Spleen (tissue), 11 donors: ENCODE measurements around the gene C12orf60. TPM values are rescaled to one million over a fixed set of nuclear protein-coding genes. Genes with fewer than 3 reads are reported as not detected.
A peak's percentile ranks its signal among the peaks of the same experiment; 100 is the strongest.

Experiments used
- DNase-seq: peaks from one replicate; pipeline ENCODE4 v3.0.0-alpha.2; 2020
- H3K27ac ChIP-seq, 8 donors: fragments of 200-600 bp; sonication (generic) in 7 of 8; 1 replicate in 4 of 8; 2 replicates in 4 of 8; pipeline versions ENCODE4 v1.5.0 to v1.8.0; 2016 to 2021; ENCODE audit warnings: inconsistent platforms in 4 of 8, mild to moderate bottlenecking in 4 of 8, moderate library complexity in 1 of 8
- H3K27me3 ChIP-seq, 7 donors: fragments of 200-600 bp; sonication (generic) in 6 of 7; replicated peaks in 1 of 7; 1 replicate in 4 of 7; 2 replicates in 3 of 7; pipeline versions ENCODE4 v1.5.0 to v1.8.0; 2016 to 2021; ENCODE audit warnings: inconsistent platforms in 3 of 7, mild to moderate bottlenecking in 1 of 7
- H3K36me3 ChIP-seq, 6 donors: fragments of 200-600 bp; sonication (generic) in 5 of 6; 1 replicate in 4 of 6; 2 replicates in 2 of 6; pipeline versions ENCODE4 v1.5.0 to v1.8.0; 2016 to 2021; ENCODE audit warnings: inconsistent platforms in 2 of 6
- H3K4me1 ChIP-seq, 6 donors: fragments of 200-600 bp; sonication (generic) in 5 of 6; 1 replicate in 3 of 6; 2 replicates in 3 of 6; pipeline versions ENCODE4 v1.5.0 to v1.8.0; 2016 to 2021; ENCODE audit warnings: inconsistent platforms in 3 of 6
- H3K4me3 ChIP-seq, 8 donors: fragments of 200-600 bp; sonication (generic) in 7 of 8; 1 replicate in 4 of 8; 2 replicates in 4 of 8; pipeline versions ENCODE4 v1.5.0 to v1.8.0; 2016 to 2021; ENCODE audit warnings: inconsistent platforms in 4 of 8, mild to moderate bottlenecking in 4 of 8, moderate library complexity in 2 of 8
- H3K9me3 ChIP-seq, 8 donors: fragments of 200-600 bp; sonication (generic) in 7 of 8; 1 replicate in 4 of 8; 2 replicates in 4 of 8; pipeline versions ENCODE4 v1.5.0 to v1.8.0; 2016 to 2021; ENCODE audit warnings: inconsistent platforms in 4 of 8
- CTCF ChIP-seq, 11 experiments: fragments of 200-600 bp in 7 of 11; fragments of 450-650 bp in 4 of 11; sonication (generic) in 4 of 11; IDR thresholded peaks in 8 of 11; conservative IDR thresholded peaks in 3 of 11; 1 replicate in 7 of 11; 2 replicates in 4 of 11; pipeline versions ENCODE4 v1.4.0 to v1.8.0; 2016 to 2021; ENCODE audit warnings: antibody characterized with exemption in 11 of 11, inconsistent platforms in 4 of 11, mild to moderate bottlenecking in 1 of 11
- POLR2A ChIP-seq, 3 donors: fragments of 450-650 bp; IDR thresholded peaks; one replicate each; pipeline ENCODE4 v1.5.1; 2017; ENCODE audit warnings: antibody characterized with exemption in 3 of 3, mild to moderate bottlenecking in 1 of 3
- POLR2AphosphoS5 ChIP-seq, 3 donors: sonication (generic); formaldehyde crosslinking; IDR thresholded peaks; one replicate each; pipeline ENCODE4 v1.5.1; 2017; ENCODE audit warnings: antibody characterized with exemption in 3 of 3
- WGBS, 5 donors: extraction: QIAGEN DNeasy Blood & Tissue Kit in 3 of 5; methylation state at CpG; one replicate each; pipeline versions ENCODE4 v1.1.5 to v1.1.7; 2013 to 2018; 5-methylcytosine and 5-hydroxymethylcytosine counted together
- intact Hi-C: fragments of 100-400 bp; cut with DNase I; formaldehyde crosslinking; loops from one replicate; pipeline ENCODE4 v1.15.0; 2023; ENCODE audit warnings: low total_unique reads
- polyA plus RNA-seq, 3 donors: library from polyadenylated mRNA; stranded (reverse); fragments of 200-250 nt; gene quantifications; one replicate each; pipeline ENCODE4 v1.2.1, GENCODE V29; 2013
- total RNA-seq, 7 donors: library from RNA; depleted of rRNA in 3 of 7; stranded (reverse); fragments of >200 nt in 3 of 7; fragmentation: NEBNext Ultra II Directional in 4 of 7; extraction: Animal tissue kit (Norgen Biotek cat#: 25700) in 4 of 7; gene quantifications; one replicate each; pipeline versions ENCODE4 v1.1.0 to v1.2.1, GENCODE V29; 2016 to 2021
- donor health status: healthy with polysubstance abuse.
- donor health status: DM: no; HTN: no; CAD: no; lungs with moderate emphysema.
- donor health status: DM: no; HTN: no; CAD: no.
- donor health status: Bipolar disorder and iron deficiency.
- donor health status: healthy.
- donor health status: DM: no; HTN: no; CAD: no.
- donor health status: DM: yes; HTN: yes; CAD: no.

The C12orf60 gene
- total and polyA plus RNA-seq, 10 donors, result 0.51 to 2.2 (median 1.1) TPM

GRCh38 chr12:14840616-14841015 is 37.1 kb downstream of the C12orf60 start:
- Histone ChIP-seq H3K4me3 (peak overlapping the region in 3 of 8 donors; percentile 33 to 63 (median 42)), H3K36me3 (peaks cover 0 to 7% (median 0%) of the 10 kb centered on the region in 6 donors), H3K4me1 (peaks cover 7 to 47% (median 12%) of the 10 kb centered on the region in 6 donors), H3K9me3 (peaks cover 0 to 4% (median 0%) of the 10 kb centered on the region in 8 donors), H3K27me3 (no peaks in the 10 kb centered on the region), H3K27ac (peak overlapping the region in 7 of 8 donors; percentile 73 to 85 (median 81))
- no peak for DNase-seq
- TF ChIP-seq POLR2AphosphoS5 (IDR thresholded peaks at IDR 0.05) (no peak), CTCF (IDR thresholded peaks at IDR 0.05 in 8 of 11, conservative IDR thresholded peaks at IDR 0.05 in 3 of 11) (no peak), POLR2A (IDR thresholded peaks at IDR 0.05) (no peak)
- intact Hi-C loops, result no loop called here
- WGBS, 5 donors, result 83 to 91% (median 88%) methylated on average over 4 of the region's 4 CpGs

GRCh38 chr12:14841761-14842160 is 38.3 kb downstream of the C12orf60 start:
- Histone ChIP-seq H3K4me1 (peaks cover 11 to 53% (median 21%) of the 10 kb centered on the region in 6 donors), H3K9me3 (peaks cover 0 to 4% (median 0%) of the 10 kb centered on the region in 8 donors), H3K27me3 (no peaks in the 10 kb centered on the region), H3K4me3 (peak overlapping the region in 6 of 8 donors; percentile 16 to 63 (median 29)), H3K36me3 (peaks cover 0 to 7% (median 0%) of the 10 kb centered on the region in 6 donors), H3K27ac (peak overlapping the region; percentile 65 to 85 (median 80))
- no peak for DNase-seq
- intact Hi-C loops, result no loop called here
- 43 to 69% (median 63%) methylated on average over 3 of the region's 3 CpGs for WGBS, 5 donors
- TF ChIP-seq POLR2AphosphoS5 (IDR thresholded peaks at IDR 0.05), result peak in 2 of 3 donors; percentile 16 to 91
- TF ChIP-seq CTCF (IDR thresholded peaks at IDR 0.05 in 8 of 11, conservative IDR thresholded peaks at IDR 0.05 in 3 of 11), result no peak
- TF ChIP-seq POLR2A (IDR thresholded peaks at IDR 0.05), result peak in 2 of 3 donors; percentile 3 to 69

- no peak for TF ChIP-seq POLR2A (IDR thresholded peaks at IDR 0.05)
Measured at GRCh38 chr12:14842315-14842714, 38.8 kb downstream of the C12orf60 start.

GRCh38 chr12:14843425-14843887 is 40.0 kb downstream of the C12orf60 start, which contains the start of gene ART4:
ART4 (minus strand) TSS chr12:14843526; CDS start chr12:14843113, 413 bp downstream.
- H3K4me3 ChIP-seq, result peak within 1 kb of the TSS in 6 of 8 donors; percentile 16 to 63 (median 29)
- peak within 1 kb of the TSS; percentile 65 to 85 (median 80) for H3K27ac ChIP-seq

More at GRCh38 chr12:14842315-14842714, 38.8 kb downstream of the C12orf60 start:
- H3K4me3 ChIP-seq, result peak overlapping the region in 6 of 8 donors; percentile 16 to 63 (median 29)
- peaks cover 11 to 58% (median 22%) of the 10 kb centered on the region in 6 donors for H3K4me1 ChIP-seq
- intact Hi-C loops, result no loop called here
- peaks cover 0 to 4% (median 0%) of the 10 kb centered on the region in 8 donors for H3K9me3 ChIP-seq
- WGBS, 5 donors, result 55 to 86% (median 71%) methylated on average over 3 of the region's 3 CpGs
- peak overlapping the region; percentile 65 to 85 (median 80) for H3K27ac ChIP-seq
- peaks cover 0 to 7% (median 0%) of the 10 kb centered on the region in 6 donors for H3K36me3 ChIP-seq
- no peak for DNase-seq
- no peaks in the 10 kb centered on the region for H3K27me3 ChIP-seq

More at GRCh38 chr12:14843425-14843887, 40.0 kb downstream of the C12orf60 start, which contains the start of gene ART4:
- peak; percentile 84 for DNase-seq
- WGBS, 5 donors, result 38 to 88% (median 70%) methylated on average over 7 to 10 of the region's 10 CpGs
- TF ChIP-seq CTCF (IDR thresholded peaks at IDR 0.05 in 8 of 11, conservative IDR thresholded peaks at IDR 0.05 in 3 of 11), result no peak
- peak; percentile 63 to 87 (median 84) for TF ChIP-seq POLR2AphosphoS5 (IDR thresholded peaks at IDR 0.05)
- peak in 1 of 3 donors; percentile 70 for TF ChIP-seq POLR2A (IDR thresholded peaks at IDR 0.05)
- Histone ChIP-seq H3K27me3 (no peaks in the 10 kb centered on the region), H3K9me3 (peaks cover 0 to 4% (median 0%) of the 10 kb centered on the region in 8 donors), H3K4me1 (peaks cover 11 to 59% (median 22%) of the 10 kb centered on the region in 6 donors), H3K36me3 (peaks cover 0 to 7% (median 0%) of the 10 kb centered on the region in 6 donors)
- intact Hi-C loops, result no loop called here
